ENCODE data around the gene KIF6.

KIF6 gene

DNA sequence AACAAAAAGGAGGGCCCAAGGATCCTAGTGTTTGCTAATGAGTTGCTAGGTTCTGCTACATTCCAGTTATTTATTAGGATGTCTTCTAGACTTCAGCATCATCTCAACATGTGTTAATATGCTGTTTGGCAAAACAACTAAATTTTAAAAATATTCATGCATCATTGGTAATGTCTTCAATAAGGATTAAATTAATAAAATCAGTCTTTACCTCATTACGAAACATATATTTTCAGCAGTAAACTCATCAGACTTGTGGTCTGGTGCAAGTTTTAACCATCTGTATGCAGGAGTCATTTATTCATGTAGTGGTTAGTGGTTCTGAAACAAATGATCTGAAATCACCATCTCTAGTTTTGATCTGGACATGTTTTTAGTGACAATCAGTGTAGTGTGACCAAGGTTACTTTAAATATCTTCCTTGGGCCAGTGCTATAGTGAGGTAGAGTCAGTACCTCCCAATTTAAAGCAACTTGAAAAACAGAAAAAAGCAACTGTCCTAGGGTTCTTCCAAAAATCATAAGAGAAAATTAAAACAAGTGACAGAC lies 317.7 kb downstream of the KIF6 start:
- no peak for DNase-seq

DNA sequence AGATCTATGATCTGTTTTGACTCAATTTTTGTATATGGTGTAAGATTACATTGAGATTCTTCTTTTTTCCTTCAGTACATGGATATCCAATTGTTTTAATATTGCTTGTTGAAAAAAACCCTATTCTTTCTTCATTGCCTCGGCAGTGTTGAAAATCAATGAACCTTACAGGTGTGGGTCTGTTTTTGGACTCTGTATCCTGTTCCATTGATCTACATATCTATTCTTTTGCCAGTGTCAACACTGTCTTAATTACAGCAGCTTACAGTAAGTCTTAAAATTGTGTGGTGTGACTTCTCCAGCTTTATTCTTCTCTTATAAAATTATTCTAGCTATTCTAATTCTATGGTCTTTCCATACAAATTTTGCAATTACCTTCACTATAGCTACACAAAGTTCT lies 320.9 kb downstream of the KIF6 start:
- DNase-seq = no peak

DNA sequence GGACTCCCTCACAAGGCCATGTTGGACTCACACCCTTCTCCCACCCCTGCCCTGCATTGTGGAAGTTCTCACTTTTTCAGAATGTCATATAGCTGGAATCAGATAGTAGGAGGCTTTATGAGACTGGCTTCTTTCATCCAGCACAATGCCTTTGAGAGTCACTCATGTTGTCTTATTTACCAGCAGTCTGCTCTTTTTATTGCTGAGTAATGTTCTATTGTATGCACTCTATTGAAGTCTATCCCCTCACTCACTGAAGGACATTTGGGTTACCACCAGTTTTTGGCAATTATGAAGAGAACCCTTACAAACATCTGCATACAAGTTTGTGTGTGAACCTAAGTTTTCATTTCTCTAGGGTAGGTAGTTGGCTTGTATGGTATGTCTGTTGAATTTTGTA lies 321.9 kb downstream of the KIF6 start:
- no peak for DNase-seq

DNA sequence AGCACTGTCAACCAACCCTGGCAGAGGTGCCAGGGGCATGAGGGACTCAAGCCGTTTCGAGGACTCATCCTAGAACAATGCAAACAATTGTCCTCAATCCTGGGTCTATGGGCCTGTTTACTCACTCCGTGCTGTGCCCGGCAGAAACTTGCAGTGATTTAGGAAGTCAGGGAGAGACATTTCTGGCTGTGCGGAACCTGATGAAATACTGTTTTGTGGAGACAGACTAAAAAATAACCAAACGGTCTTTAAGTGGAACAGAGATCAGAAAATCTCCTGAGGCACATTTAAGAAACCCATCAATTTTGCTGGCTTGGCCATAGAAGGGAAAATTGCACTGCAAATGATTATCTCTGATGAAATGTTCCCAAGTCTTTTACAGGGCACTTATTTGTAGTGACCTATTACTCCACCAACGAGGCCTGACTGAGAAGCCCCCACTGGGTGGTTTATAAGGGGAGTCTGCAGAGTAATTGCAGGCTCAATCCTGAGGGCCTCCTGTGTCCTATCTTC lies 322.9 kb downstream of the KIF6 start:
- no peak for DNase-seq

DNA sequence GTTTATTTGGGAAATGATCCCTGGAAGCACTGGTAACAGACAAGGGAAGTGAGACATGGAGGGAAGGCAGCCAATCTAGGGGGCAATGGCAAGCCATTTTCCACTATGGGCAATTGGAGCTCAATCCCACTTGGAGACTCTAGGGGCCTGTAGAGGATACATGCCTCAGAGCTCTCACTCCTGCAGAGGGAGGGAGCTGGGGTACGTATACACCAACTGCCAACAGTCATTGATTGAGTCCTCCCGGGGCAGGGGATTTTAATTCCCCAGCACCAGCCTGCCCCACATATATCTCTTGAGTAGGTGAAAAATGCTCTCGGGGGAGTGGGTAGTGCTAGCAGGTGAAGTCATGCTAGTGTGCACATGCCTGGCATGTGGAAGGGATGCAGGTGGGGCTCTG lies 323.8 kb downstream of the KIF6 start:
- DNase-seq = no peak

DNA sequence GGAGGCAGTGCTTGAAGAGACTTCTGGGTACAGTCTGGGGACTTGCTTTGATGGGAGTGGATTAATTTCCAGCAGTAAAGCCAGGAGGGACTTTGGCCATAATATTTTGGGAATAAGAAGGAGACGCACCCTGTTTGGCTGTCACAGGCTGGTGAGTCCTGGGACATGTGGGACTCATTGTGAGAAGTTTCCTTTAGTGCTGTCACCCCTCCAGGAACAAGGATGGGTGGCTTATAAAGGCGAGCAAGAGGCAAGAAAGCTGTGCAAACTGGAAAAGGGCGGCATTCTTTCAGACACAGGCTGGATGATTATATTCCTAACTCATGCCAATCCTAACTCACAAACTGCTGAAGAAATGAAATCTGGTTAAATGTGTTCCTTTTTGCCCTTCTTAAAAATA lies 325.2 kb downstream of the KIF6 start:
- DNase-seq = no peak

DNA sequence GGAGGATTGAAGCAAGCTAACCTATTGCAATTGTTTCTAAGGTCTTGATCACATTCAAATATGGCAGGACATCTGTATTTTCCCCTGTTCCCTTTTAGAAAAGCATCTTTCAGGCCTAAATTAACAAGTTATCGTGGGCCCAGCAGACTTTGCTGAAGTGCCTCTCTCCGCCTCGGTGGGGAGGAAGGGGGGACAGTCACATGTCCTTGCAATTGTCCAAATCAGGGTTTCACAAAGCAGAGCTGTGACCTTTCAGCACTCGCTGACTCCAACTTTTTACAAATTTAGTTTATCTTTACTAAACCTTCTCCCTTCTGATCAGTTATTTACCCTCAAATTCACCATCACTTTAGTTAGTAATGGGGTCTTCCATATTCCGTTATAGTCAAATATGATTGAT lies 328.4 kb downstream of the KIF6 start:
- DNase-seq = no peak

DNA sequence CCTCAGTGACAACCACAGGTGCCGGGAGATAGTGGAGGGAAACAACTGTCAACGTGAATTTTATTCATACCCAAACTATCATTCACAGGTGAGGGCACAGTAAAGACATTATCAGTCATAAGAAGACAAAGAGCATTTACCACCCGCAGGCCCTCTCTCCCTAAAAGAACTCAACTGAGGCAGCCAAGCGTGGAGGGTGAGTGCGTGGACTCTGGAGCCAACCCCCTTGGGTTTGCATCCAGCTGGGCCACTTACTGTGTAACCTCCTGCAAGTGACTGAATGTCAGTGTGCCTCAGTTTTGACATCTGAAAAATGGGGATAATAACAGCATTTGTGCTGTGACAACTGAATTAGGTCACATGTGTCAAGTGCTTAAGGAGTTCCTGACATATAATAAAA lies 332.1 kb downstream of the KIF6 start:
- no peak for DNase-seq

DNA sequence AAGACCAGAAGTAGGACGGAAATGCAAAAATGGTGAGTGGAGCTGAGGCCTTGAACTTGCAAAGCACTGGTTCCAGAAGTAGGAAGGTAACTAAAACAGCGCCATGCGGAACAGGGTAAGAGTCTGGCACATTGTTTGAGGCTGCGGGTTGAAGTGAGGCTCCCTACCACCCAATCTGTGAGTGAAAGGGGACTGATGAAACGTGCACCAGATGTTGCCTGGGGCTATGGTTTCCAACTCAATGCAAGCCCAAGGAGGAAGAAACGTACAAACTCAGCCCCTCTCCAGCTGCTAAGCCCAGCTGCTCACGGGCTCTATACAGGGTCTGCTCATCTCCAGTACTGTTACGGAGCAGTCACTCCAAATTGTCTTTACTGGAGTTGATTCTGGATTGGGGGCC lies 334.0 kb downstream of the KIF6 start:
- DNase-seq = no peak

DNA sequence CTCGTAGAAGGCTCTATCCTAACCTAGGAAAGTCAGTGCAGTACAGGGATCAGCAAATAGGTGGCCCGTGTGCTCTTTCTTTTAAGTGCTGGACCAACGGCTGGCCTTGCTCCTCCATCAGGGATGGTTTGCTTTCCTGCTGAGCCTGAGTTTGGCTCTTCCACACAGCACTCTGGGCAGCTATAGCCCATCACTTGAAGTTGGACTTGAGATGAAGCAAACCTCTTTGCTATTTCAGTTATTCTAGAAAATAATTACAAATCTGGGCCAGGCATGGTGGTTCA lies 335.8 kb downstream of the KIF6 start:
- no peak for DNase-seq

DNA sequence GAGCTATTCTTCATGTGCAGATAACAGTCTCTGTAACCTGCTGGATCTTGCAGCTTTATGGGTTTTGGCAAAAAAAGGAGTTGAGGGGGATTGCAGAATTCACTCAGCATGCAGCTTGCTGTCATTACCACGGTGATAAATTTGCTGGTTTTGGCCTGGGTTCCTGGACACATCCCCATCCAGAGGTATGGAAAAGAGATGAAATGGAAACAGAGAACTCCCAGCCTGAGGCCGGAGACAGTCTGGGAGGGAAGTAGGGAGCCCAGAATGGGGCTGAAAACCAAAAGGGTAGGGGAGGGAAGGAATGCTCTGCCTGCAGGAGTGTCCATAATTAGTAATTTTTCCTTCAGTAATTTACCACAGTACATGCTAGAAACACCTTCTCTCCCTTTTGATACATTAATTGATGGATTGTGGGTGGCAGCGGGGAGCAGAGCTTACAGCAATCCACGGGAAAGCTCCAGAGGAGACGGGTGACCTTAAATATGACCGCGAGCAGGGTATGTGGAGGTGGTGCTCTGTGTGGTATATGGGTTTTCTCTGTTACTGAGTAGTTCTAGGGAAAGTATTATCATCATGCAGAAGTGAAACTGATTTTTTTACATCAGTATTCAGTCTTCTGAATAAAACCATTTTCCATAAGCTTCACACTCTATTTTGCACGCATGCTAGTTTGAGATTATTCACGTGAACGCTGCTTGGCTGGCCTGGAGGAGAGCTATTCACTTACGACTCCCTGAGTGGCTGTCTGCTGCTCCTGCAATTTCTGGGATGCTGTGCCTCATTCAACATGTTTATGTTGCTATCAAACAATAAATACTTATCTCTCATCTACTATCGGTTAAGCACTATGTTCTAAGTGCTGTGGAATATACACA lies 336.4 kb downstream of the KIF6 start:
- no peak for DNase-seq

DNA sequence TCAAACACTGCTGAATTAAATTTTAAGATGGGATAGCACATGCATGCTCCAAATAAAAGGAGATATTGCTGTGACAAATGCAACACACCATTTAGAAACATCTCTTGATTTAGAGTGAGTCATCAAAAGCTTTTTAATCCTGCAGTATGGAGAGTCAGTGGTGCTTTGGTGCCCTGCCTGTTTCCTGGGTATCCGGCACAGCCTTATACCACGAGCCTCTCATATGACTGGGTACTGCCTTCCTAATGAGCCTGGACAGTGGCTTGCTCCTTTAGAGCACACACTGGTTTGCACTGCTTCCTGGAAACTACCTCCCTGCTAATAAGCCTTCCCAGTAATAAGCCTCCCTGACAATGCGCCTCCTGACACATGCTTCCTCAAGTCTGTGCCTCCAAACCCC lies 337.4 kb downstream of the KIF6 start:
- DNase-seq = no peak

DNA sequence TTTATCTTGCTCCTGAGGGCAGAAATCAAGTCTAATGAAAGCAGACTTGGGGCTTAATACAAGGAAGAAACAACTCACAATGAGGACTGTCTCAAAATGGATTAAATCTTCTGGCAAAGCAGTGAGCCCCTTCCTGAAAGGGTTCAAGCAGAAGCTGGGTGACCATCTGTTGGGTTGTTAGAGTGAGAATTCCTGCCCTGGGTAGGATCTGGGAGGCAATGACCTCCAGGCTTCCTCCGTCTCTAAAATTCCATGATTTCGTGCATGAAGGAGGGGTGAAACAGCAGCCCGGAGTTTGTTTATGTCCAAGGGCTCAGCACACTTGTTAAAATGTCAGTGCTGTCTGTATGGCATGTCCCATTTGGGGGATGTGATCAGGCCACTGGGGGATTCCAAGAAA lies 338.7 kb downstream of the KIF6 start:
- no peak for DNase-seq

DNA sequence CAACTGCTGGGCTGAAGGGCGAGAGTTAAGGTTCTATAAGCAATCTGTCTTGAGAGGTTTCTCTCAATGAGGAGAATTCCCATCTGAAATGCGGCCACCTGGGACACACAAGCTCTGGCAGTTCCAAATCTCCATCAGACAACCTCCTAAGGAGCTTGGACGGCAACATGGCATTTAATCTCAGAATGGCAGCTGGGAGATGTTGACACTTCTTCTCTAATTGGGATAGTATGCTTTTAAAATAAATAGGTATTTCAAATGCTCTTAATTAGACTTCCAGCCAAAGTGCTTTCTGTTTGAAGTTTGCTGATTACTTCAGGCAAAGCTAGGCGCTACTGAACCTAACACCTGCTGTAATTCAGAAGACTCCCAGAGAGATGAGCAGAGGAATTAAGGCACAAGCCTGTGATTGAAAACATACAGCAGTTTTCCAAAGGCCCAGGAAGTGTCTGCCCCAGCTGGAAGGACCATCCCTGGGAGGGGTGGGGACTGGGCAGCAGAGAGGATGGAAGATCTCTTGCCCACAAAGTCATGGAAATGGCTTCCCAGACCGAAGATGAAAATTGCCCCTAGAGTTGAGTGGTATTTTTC lies 343.6 kb downstream of the KIF6 start:
- no peak for DNase-seq

DNA sequence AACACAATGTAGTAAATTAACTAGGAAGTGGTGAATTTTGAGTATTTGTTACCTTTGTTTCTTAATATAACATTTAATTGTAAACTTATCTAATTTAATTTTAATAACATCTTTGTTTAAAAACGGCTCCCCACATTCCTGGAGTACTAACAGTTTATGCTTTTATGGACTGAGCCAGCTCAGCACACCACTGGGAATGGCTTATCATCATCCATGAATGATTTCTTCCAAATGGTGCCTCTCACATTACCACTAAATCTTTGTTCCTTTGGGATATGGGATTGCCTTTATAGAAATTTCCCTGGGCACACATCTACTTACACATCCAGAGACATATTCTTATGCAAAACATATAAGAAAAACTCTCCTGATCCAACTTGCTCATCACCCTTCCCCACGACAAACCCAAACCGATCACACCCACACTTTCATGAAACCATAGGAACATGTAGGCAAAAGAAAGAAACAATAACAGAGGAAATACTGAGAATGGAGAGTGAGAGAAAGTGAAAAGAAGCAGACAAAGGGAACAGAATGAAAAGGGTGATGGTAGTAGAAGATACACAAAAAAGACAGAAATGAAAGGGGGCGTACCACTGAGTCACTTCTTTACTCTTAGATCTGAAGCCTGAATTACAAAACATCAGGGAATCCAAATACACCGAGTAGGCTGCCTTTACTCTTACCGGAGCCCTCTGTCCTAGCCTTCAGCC lies 344.2 kb downstream of the KIF6 start:
- no peak for DNase-seq

DNA sequence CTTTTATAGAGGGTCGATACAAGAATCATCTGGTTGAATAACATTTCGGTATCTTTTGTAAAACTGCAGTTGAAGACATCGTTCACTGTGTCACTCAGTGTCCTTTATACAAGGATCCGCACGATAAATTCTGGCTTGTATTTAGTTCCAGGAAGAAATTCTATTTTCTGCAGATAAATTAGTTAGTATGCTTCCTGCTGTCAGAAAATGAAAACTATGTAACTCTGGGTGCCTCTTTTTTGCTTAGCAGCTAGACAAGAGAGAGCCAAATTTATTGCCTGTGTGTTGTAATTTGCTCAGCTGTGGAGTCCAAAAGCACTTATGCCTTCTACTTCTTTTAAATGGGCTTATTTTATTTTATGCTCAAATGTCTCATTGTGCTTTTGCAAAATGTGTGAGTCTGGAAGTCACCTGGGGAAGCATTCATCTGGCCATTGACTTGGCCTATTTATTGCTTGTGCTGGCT lies 346.2 kb downstream of the KIF6 start:
- DNase-seq = no peak

DNA sequence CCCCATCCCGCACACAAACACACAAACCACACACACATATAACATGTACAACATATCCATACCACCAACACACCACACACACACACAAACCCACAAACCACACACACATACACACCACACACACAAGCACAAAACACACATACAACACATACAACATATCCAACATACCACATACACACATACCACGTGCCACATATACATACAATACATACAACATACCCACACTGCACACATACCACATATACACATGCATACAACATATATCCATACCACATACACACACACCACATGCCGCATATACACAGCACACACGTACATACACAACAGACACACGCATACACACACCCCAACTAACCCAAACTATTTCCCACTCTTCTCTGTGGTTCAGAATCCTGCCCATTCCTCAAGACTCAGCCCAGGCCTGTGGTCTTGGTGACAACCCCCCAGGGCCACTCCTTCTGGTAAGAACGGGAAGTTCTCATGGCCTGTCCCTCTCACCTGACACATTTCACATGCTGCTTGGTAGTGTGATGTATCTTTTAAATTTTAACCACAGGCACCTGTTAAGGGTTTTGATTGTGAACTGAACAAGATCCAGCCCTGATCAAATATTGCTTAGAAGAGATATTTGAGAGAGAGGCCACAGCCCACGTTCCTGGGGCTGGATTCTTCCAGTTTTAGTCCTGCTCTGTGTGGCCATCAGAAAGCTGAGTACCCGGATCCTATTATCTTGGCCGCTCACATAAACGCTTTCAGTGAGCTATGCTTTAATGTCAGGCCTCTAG lies 346.8 kb downstream of the KIF6 start:
- DNase-seq = no peak

DNA sequence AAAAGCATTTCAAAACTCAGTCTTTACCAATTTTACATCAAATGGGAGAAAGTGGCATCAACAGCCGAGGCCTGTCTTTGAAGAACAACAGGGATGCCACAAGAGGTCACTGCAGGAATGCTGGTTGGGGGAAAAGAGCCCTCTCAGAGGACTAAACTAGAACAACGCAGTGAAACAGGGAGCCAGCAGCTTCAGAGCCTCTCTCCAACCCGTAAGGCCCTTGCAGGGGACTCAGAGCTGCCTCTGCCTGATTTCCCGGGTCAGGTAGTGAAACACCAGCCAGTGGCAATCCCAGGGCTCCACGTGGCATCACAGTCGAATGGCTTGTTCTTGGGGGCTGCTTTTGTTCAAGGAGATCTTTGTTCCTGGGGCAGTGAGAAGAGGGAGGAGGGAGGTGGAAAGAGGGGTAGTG lies 347.7 kb downstream of the KIF6 start:
- no peak for DNase-seq

DNA sequence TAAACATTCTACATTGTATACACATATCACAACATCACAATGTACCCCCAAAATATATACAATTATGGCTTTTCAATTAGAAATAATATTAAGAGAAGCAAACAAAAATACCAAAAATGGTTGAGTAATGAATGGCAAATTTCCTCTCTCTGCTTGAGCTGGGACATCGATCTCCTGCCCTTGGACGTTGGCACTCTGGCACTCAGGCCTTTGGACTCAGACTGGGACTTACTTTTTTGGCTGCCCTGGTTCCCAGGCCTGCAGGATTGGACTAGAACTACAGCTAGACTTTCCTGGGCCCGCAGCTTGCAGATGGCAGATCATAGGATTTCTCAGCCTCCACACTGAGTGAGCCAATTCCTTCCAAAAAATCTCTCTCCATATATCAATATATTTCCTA lies 349.8 kb downstream of the KIF6 start:
- no peak for DNase-seq

DNA sequence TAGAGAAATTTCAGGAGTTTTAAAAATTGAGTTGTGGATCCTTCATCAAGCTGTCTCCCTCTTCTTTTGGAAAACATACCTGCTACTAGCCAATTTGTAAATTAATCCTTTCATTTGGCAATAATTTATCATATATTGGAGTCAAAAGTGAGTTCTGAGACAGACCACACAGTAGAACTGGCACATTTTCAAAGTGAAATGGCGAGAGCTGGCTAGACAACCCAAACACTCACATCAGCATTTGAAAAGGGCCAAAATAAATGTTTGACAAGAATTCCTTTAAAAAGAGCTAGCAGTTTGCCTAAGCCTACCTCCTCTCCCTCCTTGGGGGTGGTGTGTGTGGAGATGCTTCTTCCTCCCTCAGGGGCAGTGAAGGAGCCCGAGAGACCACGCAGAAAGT lies 354.8 kb downstream of the KIF6 start:
- DNase-seq = no peak

DNA sequence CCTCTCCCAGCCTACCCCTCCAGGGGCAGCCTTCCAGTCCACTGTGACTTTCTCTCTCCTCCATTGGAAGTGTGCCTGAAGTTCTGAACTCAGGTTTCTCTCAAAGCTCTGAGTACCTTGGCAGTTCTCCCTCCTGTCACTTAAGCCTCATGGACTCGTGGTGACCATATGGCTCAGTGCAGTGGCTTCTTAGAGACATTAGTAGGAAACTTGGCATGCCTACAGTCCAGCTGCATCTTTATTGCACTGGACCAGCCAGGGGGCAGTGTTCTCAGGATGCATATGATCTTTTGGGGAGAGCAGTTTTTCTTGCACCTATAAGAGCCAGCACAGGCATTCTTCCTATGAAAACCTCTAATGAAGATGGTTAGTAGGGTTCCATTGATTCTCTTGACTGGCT lies 355.2 kb downstream of the KIF6 start:
- no peak for DNase-seq

DNA sequence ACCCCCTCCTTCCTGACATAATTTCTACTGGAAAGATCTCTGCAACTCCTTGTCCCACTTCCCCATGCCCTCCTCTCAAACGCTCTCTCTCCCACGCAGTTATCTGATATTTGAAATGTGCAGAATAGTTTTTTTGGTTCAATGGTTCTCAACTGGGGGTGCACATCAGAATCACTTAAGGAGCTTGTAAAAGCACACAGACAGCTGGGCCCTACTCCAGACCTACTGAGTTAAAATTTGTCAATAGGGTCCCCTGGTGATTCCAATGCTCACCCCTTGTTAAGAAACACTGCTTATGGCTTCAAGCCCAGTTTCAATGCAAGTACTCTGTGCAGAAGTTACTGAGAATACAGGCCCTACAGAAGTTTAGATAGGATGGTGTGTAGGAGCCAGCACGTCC lies 357.5 kb downstream of the KIF6 start:
- no peak for DNase-seq
